ENCODE results near the gene PTPRH. TPM values are rescaled to one million over a fixed set of nuclear protein-coding genes. Genes with fewer than 3 reads are reported as not detected.

PTPRH gene
- total RNA-seq, 4 donors from 2014 or later = 0.42 to 2.7 (median 1.4) TPM

DNA sequence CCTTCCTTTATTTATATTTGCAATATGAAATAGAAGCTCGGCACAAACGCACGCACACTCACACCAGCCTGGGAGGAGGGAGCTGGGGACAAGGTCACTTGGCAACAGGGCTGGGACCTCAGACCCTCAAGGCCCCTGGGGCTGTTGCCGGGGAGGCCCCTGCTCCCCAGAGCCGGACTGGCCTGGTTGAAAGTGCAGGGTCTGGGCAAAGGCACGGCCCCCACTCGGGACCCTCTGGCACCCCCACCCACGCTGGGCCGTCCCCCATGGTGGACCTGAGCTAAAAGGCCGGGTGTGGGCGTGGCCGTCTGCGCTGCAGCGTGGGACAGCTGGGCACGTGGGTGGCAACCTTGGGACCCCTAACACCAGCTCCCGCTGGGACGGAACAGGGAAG is 20.5 kb upstream of the PTPRH start:
- Histone ChIP-seq H3K9me3 (no peaks in the 10 kb centered on the region), H3K36me3 (peaks cover 44 to 90% (median 88%) of the 10 kb centered on the region in 4 donors), H3K27ac (replicated peaks in 1 of 4) (no peak overlapping the region), H3K4me3 (no peak overlapping the region), H3K4me1 (peaks cover 0 to 8% (median 0%) of the 10 kb centered on the region in 4 donors), H3K27me3 (no peaks in the 10 kb centered on the region)
- 80% methylated on average over 8 of the region's 17 CpGs for WGBS
- TF ChIP-seq, protein P1, sequence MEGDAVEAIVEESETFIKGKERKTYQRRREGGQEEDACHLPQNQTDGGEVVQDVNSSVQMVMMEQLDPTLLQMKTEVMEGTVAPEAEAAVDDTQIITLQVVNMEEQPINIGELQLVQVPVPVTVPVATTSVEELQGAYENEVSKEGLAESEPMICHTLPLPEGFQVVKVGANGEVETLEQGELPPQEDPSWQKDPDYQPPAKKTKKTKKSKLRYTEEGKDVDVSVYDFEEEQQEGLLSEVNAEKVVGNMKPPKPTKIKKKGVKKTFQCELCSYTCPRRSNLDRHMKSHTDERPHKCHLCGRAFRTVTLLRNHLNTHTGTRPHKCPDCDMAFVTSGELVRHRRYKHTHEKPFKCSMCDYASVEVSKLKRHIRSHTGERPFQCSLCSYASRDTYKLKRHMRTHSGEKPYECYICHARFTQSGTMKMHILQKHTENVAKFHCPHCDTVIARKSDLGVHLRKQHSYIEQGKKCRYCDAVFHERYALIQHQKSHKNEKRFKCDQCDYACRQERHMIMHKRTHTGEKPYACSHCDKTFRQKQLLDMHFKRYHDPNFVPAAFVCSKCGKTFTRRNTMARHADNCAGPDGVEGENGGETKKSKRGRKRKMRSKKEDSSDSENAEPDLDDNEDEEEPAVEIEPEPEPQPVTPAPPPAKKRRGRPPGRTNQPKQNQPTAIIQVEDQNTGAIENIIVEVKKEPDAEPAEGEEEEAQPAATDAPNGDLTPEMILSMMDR (IDR thresholded peaks at IDR 0.05) = no peak
- no peak for DNase-seq (ENCODE audit: extremely low spot score)
- intact Hi-C loops (cut with DNase I) = no loop called here

- Histone ChIP-seq H3K4me3 (no peak overlapping the region), H3K9me3 (no peaks in the 10 kb centered on the region), H3K36me3 (peaks cover 44 to 85% (median 83%) of the 10 kb centered on the region in 4 donors), H3K27ac (replicated peaks in 1 of 4) (no peak overlapping the region), H3K4me1 (peaks cover 0 to 8% (median 0%) of the 10 kb centered on the region in 4 donors), H3K27me3 (no peaks in the 10 kb centered on the region)
- intact Hi-C loops (cut with DNase I) = no loop called here
- 97% methylated on average over 12 of the region's 18 CpGs for WGBS
- DNase-seq (ENCODE audit: extremely low spot score) = no peak
- TF ChIP-seq, protein P1 (IDR thresholded peaks at IDR 0.05) = no peak
Observed at GRCh38 chr19:55229145-55229788, 20.0 kb upstream of the PTPRH start.

- Histone ChIP-seq H3K9me3 (no peaks in the 10 kb centered on the region), H3K27me3 (no peaks in the 10 kb centered on the region), H3K27ac (replicated peaks in 1 of 4) (no peak within 1 kb of the TSS), H3K4me3 (no peak within 1 kb of the TSS), H3K36me3 (peaks cover 41 to 81% (median 78%) of the 10 kb centered on the region in 4 donors), H3K4me1 (peaks cover 0 to 8% (median 0%) of the 10 kb centered on the region in 4 donors)
- no peak for DNase-seq (ENCODE audit: extremely low spot score)
- 91% methylated on average over 6 of the region's 12 CpGs for WGBS
- intact Hi-C loops (cut with DNase I) = no loop called here
- TF ChIP-seq POLR2A (IDR thresholded peaks at IDR 0.05; ENCODE audit: low read depth) = no peak
- no peak for TF ChIP-seq POLR2AphosphoS5 (IDR thresholded peaks at IDR 0.05)
- TF ChIP-seq, protein P1 (IDR thresholded peaks at IDR 0.05) = no peak
- TF ChIP-seq EP300 (IDR thresholded peaks at IDR 0.05) = no peak
Observed at GRCh38 chr19:55228403-55229031, 19.2 kb upstream of the PTPRH start, which contains the start of gene TMEM86B. TSS of gene TMEM86B (minus strand) at chr19:55228763. CDS start at chr19:55228741, 22 bp downstream.

DNA sequence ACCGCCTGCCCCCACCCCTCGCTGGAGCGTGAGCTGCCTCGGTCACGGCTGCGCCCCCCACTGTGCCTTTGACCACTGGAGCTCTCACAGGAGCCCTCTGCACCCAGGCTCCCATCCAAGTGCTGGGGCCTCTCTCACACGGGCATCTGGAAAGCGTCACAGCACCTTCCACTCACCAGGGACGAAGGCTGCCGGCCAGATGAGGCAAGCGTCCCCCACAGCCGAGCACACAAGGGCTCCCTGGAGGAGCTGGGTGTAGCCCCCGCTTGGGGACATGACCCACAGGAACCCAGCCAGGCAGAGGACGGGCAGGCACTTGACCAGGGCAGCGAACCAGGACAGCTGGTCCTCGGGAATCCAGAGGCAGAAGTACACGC is 18.7 kb upstream of the PTPRH start:
- Histone ChIP-seq H3K4me3 (no peak overlapping the region), H3K27ac (replicated peaks in 1 of 4) (no peak overlapping the region), H3K4me1 (peaks cover 0 to 8% (median 0%) of the 10 kb centered on the region in 4 donors), H3K36me3 (peaks cover 37 to 76% (median 73%) of the 10 kb centered on the region in 4 donors), H3K9me3 (no peaks in the 10 kb centered on the region), H3K27me3 (no peaks in the 10 kb centered on the region)
- 64% methylated on average over 13 of the region's 17 CpGs for WGBS
- intact Hi-C loops (cut with DNase I) = no loop called here
- TF ChIP-seq POLR2AphosphoS5 (IDR thresholded peaks at IDR 0.05) (no peak), EP300 (IDR thresholded peaks at IDR 0.05) (no peak), POLR2A (IDR thresholded peaks at IDR 0.05; ENCODE audit: low read depth) (no peak)
- TF ChIP-seq, protein P1 (IDR thresholded peaks at IDR 0.05) = no peak
- DNase-seq (ENCODE audit: extremely low spot score) = no peak
